GM13977 (cell line): Measurements from ENCODE around the gene GPR132.

Experiments
- DNase-seq: peaks from one replicate; pipeline ENCODE4 v3.0.0; 2012; ENCODE audit warnings: low spot score
- CTCF ChIP-seq: IDR thresholded peaks from 2 replicates; pipeline ENCODE4 v1.5.1; 2012; ENCODE audit warnings: mild to moderate bottlenecking, control low read depth; ENCODE audit not compliant: insufficient read depth; ENCODE audit errors: extremely low read depth, missing control alignments
- in situ Hi-C: fragments of 300-500 bp; cut with MboI; formaldehyde crosslinking; loops from one replicate; pipeline ENCODE4 v1.12.0; 2022; ENCODE audit warnings: low sequenced_read_pairs, low pct_unique_long_range_greater_than_20kb, mixed read lengths, inconsistent platforms; ENCODE audit not compliant: unreplicated experiment

The GPR132 gene

DNA sequence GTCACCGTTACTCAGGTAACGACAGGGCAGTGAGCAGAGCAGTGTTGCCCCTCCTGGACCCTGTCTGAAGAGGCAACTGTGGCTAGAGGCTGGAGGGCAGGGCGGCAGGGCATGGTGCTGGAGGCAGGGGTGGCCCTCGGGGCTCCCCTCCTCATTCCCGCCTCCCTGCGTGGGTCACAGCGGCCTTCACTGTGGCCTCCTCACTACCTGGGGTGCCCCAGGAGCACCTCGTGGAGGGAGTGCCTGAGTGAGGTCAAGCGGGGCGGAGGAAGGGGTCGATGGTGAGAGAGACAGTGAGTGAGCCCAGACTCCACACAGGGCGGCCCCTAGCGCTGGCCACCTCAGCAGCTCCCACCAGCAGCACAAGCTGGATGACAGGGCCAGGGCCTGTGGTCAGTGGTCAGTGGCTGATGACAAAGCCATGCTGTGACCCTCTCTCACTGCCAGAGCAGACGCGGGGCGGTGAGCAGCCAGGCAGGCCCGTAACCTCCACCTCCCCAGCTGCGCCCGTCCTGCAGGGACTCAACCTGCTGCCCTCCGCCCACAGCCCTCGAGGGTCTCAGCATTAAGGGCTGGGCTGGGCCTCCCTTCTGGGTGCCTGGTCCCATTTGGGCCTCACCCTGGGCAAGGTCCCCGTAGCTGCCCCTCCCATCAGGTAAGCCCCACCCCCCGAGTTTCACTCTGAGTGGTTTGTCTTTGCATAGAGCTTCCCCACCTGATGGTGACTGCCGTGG, 17.8 kb downstream of the GPR132 start:
- in situ Hi-C loops: loop anchor here (25.0 kb wide), 1 partner anchor 285 kb away; the partner anchor contains the start of gene SIVA1

GRCh38 chr14:105046891-105047282, 18.3 kb downstream of the GPR132 start:
- in situ Hi-C loops: loop anchor here (25.0 kb wide), 1 partner anchor 285 kb away; the partner anchor contains the start of gene SIVA1
- DNase-seq: peak; percentile 32
- no peak for TF ChIP-seq CTCF

More for the DNA sequence above, 17.8 kb downstream of the GPR132 start:
- no peak for TF ChIP-seq CTCF
- DNase-seq: peak; percentile 65

DNA sequence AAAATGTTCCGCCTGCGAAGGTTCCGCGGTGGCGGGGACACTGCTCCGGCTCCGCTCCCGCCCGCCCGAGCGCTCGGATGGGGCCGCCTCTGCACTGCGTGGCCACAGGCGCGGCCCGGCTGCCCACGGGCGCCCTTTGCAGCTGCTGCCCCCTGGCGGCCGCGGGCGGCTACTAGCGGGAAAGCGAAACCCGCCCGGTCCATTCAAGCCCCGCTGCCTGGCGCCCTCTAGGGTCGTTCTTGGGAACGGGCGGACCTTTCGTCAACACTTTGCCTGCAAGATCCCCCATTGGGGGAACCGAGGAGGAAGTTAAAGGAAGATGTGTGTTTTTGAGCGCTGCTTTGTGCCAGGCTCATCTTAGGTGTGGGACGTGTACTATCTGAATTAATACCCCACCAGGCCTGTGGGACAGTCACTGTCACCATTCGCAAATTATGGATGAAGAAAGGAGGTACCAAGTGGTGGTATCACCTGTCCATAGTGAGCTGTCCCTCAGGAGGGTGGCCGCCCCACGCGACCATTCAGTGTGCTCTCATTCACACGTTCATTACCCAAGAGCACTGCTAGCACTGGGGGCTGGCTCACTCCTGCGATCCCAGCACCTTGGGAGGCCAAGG, 19.4 kb downstream of the GPR132 start:
- peak; percentile 96 for DNase-seq
- in situ Hi-C loops: loop anchor here (25.0 kb wide), 1 partner anchor 284 kb away; the partner anchor contains the start of gene SIVA1
- TF ChIP-seq CTCF: peak; percentile 100

- in situ Hi-C loops: loop anchor here (5.0 to 25.0 kb wide), 2 partner anchors 61 to 281 kb away; partner anchors contain the start of gene SIVA1
- no peak for DNase-seq
- TF ChIP-seq CTCF: no peak
Observed at GRCh38 chr14:105043641-105044040, 21.6 kb downstream of the GPR132 start.

DNA sequence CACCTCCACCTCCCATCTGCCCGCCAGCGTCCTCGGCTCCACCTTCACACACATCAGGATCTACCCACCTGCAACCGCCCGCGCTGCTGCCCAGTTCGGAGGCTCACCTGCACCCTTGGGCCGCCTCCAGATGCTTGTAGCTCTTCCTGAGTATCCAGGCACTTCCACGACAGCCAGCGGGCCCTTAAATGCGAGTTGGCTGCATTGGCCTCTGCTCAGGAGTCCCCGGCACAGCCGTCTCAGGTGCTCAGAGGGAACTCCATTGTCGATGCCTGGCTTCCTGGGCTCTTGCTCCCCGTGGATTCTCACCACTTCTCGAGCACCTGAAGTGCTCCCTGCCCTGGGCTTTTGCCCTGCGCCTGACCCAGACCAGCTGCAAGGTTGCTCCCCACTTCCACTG, 22.4 kb downstream of the GPR132 start:
- no peak for DNase-seq
- TF ChIP-seq CTCF: no peak
- in situ Hi-C loops: loop anchor here (5.0 to 25.0 kb wide), 2 partner anchors 61 to 281 kb away; partner anchors contain the start of gene SIVA1

- TF ChIP-seq CTCF: no peak
- in situ Hi-C loops: loop anchor here (5.0 to 25.0 kb wide), 2 partner anchors 60 to 280 kb away; partner anchors contain the start of gene SIVA1
- DNase-seq: no peak
Observed at GRCh38 chr14:105041841-105042765, 23.1 kb downstream of the GPR132 start.
